AG04449 (cell line): Measurements from ENCODE around the gene FHIT.

Experiments used
- CTCF ChIA-PET: fragments of 350-600 bp; formaldehyde crosslinking; extraction: SDS; loops from one replicate; lab custom pipeline; 2021; ENCODE audit warnings: antibody characterized with exemption; lab: Yijun Ruan, JAX
- POLR2A ChIA-PET: fragments of 400-600, 350-600 bp; formaldehyde crosslinking; extraction: SDS; loops from one replicate; lab custom pipeline; 2020; ENCODE audit warnings: antibody characterized with exemption, inconsistent platforms; lab: Yijun Ruan, JAX
- DNase-seq: peaks from one replicate; pipeline ENCODE4 v3.0.0-alpha.2; 2010; ENCODE audit warnings: low read depth, low spot score
- H3K4me3 ChIP-seq: 2 replicates; pipeline ENCODE4 v1.5.1; 2011; ENCODE audit warnings: low read depth, mild to moderate bottlenecking, control low read depth, low read length
- CTCF ChIP-seq: IDR thresholded peaks from one replicate; pipeline ENCODE4 v1.5.1; 2011; ENCODE audit warnings: mild to moderate bottlenecking, moderate library complexity, low read length, control low read depth, inconsistent platforms; ENCODE audit not compliant: insufficient read depth; ENCODE audit errors: missing control alignments

The FHIT gene

DNA sequence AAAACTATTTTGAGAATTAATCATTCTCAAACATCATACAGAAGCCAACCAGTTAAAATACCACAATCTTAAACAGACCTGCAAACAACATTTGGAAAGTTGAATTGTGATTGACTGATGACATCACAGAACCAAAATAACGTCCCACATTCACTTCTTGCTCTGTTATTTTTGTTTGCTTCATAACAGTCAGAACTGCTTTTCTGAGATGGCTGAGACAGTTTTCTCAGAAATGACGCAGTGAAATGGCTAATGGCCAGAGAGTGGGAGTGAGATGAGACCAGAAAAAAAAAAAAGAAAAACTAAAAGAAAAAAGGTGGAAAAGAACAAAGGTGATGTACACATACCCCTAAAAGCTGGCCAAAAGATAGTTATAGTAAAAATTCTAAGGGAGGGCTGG lies 1061.2 kb downstream of the FHIT start:
- TF ChIP-seq CTCF, result no peak
- no peak for DNase-seq
- POLR2A ChIA-PET, result no interaction called here
- CTCF ChIA-PET, result no interaction called here
- H3K4me3 ChIP-seq, result no peak overlapping the region

DNA sequence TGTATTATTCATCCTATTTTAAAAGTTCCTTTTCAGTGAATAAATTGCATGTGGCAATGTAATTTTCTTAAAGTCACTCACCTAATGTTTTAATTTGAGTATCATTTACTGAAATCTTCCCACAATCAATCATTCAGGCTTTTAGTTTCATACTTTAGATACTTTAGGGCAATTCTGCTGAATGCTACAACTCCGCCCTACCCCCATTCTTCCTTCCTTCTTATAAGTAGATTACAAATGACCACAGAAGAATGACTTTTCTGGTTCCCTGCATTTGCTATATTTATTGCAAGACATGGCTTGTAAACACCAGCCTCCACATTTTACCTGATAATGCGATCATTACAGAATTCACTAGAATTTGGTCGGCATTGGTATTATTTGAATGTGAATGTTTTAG lies 1061.9 kb downstream of the FHIT start:
- DNase-seq, result no peak
- ChIA-PET CTCF (no interaction called here), POLR2A (no interaction called here)
- H3K4me3 ChIP-seq, result no peak overlapping the region
- TF ChIP-seq CTCF, result no peak

GRCh38 chr3:60188803-60189202 lies 1062.4 kb downstream of the FHIT start:
- POLR2A ChIA-PET, result interaction anchor here (0.6 kb wide), 1 partner anchor 558 kb away, joined by 3 read pairs; no protein-coding TSS in a partner anchor

GRCh38 chr3:60187343-60187742 lies 1063.9 kb downstream of the FHIT start:
- no peak overlapping the region for H3K4me3 ChIP-seq
- no peak for TF ChIP-seq CTCF
- no peak for DNase-seq
- CTCF ChIA-PET, result no interaction called here
- POLR2A ChIA-PET, result no interaction called here

More at GRCh38 chr3:60188803-60189202, 1062.4 kb downstream of the FHIT start:
- no peak for TF ChIP-seq CTCF
- no peak for DNase-seq
- CTCF ChIA-PET, result no interaction called here
- no peak overlapping the region for H3K4me3 ChIP-seq

GRCh38 chr3:60186359-60186758 lies 1064.9 kb downstream of the FHIT start:
- ChIA-PET CTCF (interaction anchor here (0.6 kb wide), 1 partner anchor 38 kb away, joined by 3 read pairs; no protein-coding TSS in a partner anchor), POLR2A (no interaction called here)
- no peak for DNase-seq
- no peak overlapping the region for H3K4me3 ChIP-seq
- no peak for TF ChIP-seq CTCF

DNA sequence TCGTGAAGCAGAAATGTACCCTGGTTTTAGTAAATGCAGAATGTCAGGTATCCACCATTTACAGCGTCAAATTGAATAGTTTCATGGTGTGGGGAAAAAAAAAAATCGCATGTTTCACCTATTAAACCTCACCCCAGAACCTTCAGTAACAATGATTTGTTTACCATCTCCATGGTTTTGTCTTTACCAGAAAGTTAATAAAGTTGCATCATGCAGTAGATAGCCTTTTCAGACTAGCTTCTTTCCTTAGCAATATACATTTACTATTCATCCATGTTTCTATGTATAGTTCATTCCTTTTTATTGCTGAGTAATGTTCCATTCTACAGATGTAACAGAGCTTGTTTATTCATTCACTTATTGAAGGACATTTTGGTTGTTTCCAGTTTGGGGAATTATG lies 1066.1 kb downstream of the FHIT start:
- DNase-seq, result no peak
- no peak overlapping the region for H3K4me3 ChIP-seq
- CTCF ChIA-PET, result no interaction called here
- no peak for TF ChIP-seq CTCF
- POLR2A ChIA-PET, result no interaction called here
